GM19193 (cell line): ENCODE results near the gene ZDHHC14.

Source experiments
- POLR2A ChIP-seq: IDR thresholded peaks from 4 replicates; pipeline ENCODE4 v1.6.1; 2011; ENCODE audit not compliant: insufficient read depth, insufficient read length; ENCODE audit errors: extremely low read depth

Gene ZDHHC14

GRCh38 chr6:157609117-157609516, 228.1 kb downstream of the ZDHHC14 start:
- no peak for TF ChIP-seq POLR2A

- no peak for TF ChIP-seq POLR2A
These were observed 228.6 kb downstream of the ZDHHC14 start for GRCh38 chr6:157609556-157609955.

DNA sequence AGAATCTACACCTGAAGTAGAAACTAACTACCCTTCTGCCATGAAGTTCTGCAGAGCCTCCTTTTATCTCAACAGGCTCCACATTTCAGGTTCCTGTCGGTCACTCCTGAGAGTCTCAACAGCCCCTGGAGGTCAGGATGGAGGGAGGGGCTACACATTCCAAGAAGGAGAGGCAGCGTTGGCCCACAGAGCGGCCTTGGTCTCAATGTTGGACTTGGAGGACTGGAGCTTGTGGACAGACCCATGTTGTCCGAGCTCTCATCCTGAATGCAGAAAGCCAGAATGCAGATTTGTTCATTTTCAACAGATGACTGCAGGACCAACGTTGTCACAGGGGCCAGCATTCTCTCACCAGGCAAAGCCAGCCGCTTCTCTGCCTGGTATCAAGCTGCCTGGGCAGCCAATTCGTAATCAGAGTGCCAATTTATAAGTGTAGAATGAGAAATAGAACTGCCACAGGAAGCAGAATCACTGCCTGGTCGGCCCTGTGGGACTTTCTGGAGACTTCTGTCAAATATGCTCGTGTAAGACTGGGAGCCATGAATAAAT, 229.5 kb downstream of the ZDHHC14 start:
- TF ChIP-seq POLR2A: no peak

GRCh38 chr6:157611406-157611805, 230.4 kb downstream of the ZDHHC14 start:
- no peak for TF ChIP-seq POLR2A

GRCh38 chr6:157613011-157613522, 232.1 kb downstream of the ZDHHC14 start:
- no peak for TF ChIP-seq POLR2A

DNA sequence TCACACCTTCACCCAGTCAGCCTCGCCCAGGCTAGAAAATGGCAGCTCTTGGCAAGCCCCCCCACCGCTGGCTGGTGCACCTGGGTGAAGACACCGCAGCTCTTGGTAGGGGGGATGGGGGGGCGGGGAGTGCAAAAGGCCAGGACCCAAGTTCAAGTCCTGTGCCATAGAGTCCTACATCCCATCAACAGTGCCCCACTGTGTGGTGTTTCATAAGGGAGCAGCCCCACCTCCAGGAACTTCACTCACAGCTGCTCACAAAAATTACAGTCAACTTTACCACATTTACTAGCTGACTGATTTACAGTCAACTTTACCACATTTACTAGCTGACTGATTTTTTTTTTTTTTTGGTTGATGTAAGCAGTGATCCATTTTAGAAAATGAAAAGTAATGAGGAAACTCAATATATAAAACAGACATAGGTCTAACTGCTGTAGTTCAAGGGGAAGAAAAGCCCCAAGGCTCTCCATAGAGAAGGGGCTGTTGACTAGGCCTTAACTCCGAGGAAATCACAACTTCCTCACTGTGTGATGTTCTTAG, 233.1 kb downstream of the ZDHHC14 start:
- no peak for TF ChIP-seq POLR2A

- TF ChIP-seq POLR2A: no peak
These were observed 234.4 kb downstream of the ZDHHC14 start for GRCh38 chr6:157615420-157615769.

- TF ChIP-seq POLR2A: no peak
These were observed 235.0 kb downstream of the ZDHHC14 start for GRCh38 chr6:157615951-157616350.

DNA sequence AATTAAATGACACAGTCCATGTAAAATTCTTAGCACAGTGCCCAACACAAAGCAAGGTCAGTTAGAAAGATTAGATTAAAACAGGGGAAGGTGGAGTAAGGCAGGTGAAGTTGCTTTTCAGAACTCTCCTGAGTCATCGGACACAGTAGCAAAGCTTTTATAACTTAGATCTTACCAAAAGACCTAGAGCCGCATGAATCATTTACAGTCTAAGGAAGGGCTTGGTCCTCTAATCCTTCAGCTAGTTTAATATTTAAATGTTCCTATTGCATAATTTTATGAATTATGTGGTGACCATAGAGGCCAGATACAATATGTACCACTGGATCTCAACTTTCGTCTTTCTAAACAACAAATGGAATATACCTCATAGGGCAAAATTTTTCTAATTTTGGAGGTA, 240.0 kb downstream of the ZDHHC14 start:
- TF ChIP-seq POLR2A: no peak

GRCh38 chr6:157621406-157621805, 240.4 kb downstream of the ZDHHC14 start:
- no peak for TF ChIP-seq POLR2A

GRCh38 chr6:157622427-157622826, 241.4 kb downstream of the ZDHHC14 start:
- no peak for TF ChIP-seq POLR2A

- no peak for TF ChIP-seq POLR2A
These were observed 244.1 kb downstream of the ZDHHC14 start for GRCh38 chr6:157625111-157625510.

DNA sequence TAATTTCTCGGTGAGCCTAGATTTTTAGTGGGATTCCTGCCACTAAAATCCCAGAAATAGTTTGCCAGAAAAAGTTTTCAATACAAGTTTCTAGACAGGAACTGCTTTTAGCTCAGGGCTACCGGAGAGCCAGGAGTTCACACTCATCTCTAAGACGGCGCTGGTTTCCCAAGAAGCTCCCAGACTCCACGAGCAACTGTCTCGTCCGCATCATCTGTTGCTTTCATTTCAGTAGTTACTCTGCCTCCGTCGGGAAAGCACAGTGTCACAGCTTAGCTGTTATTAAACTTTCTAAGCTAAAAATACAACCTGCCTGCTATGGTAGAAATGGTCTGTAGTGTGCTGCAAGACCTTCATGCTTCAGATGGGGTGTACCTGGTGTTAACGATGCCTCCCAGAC, 244.8 kb downstream of the ZDHHC14 start:
- no peak for TF ChIP-seq POLR2A

DNA sequence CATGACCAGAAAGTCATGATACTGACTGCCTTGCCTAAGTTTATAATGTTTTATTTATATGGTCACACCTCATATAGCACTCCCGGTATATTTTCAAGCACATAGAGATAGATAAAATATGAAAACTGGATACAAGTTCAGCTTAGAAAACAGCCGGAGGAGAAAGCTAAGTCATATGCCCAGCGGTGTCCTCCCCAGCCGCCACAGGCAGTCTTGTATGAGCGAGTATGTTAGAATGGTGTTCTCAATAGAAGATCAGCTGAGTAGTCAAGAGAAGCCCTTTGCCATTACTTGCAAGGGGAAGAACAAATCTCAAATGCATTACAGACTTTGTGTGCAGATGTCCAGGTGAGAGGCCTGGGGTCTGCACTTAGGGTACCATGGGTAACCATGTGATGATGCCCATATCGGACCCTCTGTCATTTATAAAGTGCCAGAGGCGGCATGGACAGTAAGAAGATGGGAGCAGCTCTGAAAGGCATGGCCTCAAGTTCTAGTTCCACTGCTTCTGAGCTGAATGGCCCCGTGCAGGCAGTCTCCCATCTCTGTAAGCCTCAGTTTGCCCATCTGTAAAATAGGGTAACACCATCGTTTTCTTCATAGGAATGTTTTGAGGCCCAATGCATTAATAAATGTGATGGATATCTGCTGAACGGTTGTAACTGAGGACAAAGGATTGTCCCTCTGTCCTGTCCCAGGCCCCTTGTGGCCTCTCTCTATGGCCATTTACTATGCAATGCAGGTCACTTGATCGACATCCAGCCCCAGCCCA, 246.4 kb downstream of the ZDHHC14 start:
- no peak for TF ChIP-seq POLR2A

DNA sequence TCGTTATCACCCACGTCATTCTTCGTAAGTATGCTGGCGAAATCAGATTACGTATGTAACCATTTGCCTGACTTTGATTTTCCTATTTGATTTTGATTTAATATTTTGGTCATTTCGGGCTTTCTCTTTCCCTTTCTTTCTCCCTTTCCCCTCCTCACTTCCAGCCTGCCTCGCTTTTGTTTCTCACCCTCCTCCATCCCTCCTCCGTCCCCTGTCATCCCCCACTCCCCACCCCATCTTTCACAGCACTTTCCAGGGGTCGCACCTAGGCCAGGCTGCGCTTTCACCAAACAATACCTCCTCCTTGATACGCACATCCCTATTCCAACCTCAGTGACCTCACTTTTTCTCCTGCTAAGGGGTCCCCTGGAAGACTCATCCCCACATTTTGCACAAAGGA, 247.5 kb downstream of the ZDHHC14 start:
- no peak for TF ChIP-seq POLR2A

DNA sequence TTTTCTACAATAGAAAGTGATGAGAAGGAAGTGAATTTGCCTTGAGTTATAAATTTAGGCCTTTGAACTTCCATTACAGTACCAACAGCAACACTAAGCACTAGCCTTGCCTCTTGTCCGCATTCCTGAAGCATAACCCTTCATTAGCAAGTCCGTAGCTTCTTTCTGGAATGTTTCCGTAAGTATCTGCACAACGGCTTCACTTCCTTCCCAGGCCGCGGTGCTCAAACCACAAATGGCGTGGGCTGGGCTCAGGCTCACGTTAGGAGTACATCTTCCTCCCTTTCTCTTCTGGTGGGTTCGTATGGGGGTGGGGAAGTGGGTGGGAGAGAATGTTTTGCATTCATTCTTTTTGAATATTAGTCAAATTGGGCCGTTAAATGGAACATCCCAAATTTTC, 248.2 kb downstream of the ZDHHC14 start:
- TF ChIP-seq POLR2A: no peak
